ENCODE data around the gene TTLL10.

GRCh38 chr1:1181129-1181937 lies 7.7 kb downstream of the TTLL10 start:
- TF ChIP-seq CTCF (IDR thresholded peaks at IDR 0.05) (no peak), POLR2A (IDR thresholded peaks at IDR 0.05) (no peak), POLR2AphosphoS5 (IDR thresholded peaks at IDR 0.05) (no peak)
